GM18951 (cell line): ENCODE results near the gene DDB1.

ENCODE experiments used
- POLR2A ChIP-seq: IDR thresholded peaks from 4 replicates; pipeline ENCODE4 v1.6.1; 2011; ENCODE audit warnings: mild to moderate bottlenecking; ENCODE audit not compliant: insufficient read length, insufficient read depth; ENCODE audit errors: extremely low read depth
- in situ Hi-C: fragments of 300-500 bp; cut with MboI; formaldehyde crosslinking; loops from one replicate; pipeline ENCODE4 v1.12.0; 2022; ENCODE audit warnings: low sequenced_read_pairs, mixed read lengths, inconsistent platforms; ENCODE audit not compliant: unreplicated experiment

DDB1 gene

DNA sequence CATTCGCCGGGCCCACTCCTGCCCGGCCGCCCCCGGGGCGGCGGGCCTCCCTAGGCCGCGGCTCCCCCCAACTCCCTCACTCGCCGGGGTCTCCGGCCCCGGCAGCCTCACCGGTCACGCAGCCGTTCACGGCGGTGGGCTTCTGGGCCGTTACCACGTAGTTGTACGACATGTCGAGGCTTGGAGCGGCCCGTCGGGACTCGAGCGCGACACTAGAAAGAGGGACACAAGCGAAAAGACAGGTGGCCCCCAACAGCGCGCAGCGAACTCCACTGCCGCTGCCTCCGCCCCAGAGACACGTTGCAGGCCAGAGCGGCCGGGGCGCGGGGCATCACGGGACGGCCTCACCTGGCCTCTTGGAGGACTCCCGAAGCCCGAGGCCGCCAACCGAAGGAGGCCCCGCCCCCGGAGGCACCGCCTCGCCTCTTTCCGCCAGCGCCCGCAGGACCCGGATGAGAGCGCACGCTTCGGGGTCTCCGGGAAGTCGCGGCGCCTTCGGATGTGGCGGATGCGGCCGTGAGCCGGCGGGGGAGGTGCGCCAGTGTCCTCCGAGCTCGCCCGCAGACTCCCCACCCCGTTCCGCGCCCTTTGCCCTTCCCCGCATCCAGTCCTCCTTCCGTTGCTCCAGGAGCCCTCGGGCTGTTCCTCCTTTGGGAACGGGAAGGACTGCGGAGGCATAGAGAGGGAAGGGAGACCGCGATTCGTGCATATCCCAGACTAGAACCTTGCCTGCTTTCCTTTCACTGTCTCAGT lies at the start of gene DDB1, which contains the start of gene TKFC:
DDB1 (minus strand) TSS at position 309 of the 753 bp plus-strand sequence; CDS start at position 172, 137 bp downstream.
TKFC (plus strand) TSS at position 432 of the 753 bp plus-strand sequence. CDS start 1,501 bp downstream, outside the sequence.
- TF ChIP-seq POLR2A, result peak; percentile 97
- in situ Hi-C loops, result no loop called here

DNA sequence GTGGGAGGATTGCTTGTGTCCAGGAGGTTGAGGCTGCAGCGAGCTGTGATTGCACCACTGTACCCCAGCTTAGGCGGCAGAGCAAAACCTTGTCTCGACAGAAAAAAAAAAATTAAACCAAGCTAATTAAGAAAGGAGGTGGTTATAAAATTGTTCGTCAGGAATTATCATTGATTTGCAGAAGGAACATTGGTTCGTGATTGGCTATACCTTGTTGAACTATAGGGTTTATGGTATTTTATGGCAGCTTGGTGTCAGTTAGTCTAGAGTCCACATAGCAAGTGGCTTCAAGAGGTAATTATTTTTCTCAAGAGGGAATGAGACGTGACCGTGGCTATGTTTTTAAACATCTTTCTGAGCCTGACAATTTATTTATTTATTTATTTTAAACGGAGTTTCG lies 48.0 kb upstream of the DDB1 start:
- in situ Hi-C loops, result loop anchor here (5.0 kb wide), 1 partner anchor 44 kb away; no protein-coding TSS in a partner anchor
- TF ChIP-seq POLR2A, result no peak

DNA sequence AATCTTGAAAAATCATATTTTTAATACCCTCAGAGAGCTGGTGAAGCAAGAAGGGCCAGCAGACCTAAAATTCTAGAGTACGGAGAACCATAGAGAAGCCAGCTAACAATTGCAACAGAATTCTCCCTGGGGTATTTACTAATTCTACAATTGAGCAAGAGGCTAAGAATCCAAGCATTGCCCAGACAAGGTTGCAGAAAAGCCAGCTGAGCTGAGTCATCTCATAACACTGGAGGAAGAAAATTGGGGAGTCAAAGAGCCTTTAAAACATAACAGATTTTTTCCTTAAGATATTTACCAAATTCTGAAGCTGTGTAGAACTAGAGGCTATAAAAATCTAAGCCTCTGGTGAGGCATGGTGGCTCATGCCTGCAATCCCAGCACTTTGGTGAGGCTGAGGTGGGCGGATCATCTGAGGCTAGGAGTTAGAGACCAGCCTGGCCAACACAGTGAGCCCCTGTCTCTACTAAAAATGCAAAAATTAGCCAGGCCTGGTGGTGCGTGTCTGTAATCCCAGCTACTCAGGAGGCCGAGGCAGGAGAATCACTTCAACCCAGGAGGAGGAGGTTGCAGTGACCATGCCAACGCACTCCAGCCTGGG lies 45.9 kb upstream of the DDB1 start:
- in situ Hi-C loops, result no loop called here
- no peak for TF ChIP-seq POLR2A

DNA sequence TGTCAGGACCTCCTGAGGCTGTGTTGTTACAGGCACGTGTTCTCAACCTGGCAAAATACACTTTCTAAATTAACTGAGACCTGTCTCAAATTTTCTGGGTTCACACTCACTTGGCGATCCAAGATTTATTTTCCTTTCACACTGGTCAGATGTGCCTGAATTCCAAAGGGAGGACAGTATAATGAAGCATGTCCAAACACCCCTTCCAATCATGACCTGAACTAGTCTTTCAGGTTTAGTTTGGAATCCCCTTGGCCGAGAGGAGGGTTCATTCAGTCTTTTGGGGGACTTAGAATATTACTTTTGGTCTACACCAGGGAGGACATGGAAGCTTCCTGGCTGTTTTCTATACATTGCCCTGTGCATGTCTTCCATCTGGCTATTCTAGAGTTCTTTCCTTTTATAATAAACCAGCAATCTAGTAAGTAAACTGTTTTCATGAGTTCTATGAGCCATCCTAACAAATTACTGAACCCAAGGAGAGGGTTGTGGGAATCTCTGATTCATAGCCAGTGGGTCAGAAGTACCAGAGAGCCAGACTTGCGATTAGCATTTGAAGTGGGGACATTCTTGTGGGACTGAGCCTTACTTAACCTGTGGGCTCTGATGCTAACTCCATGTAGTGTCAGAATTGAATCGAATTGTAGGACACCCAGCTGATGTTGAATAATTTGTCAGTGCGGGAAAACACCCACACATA lies 44.7 kb upstream of the DDB1 start:
- in situ Hi-C loops, result no loop called here
- TF ChIP-seq POLR2A, result no peak

DNA sequence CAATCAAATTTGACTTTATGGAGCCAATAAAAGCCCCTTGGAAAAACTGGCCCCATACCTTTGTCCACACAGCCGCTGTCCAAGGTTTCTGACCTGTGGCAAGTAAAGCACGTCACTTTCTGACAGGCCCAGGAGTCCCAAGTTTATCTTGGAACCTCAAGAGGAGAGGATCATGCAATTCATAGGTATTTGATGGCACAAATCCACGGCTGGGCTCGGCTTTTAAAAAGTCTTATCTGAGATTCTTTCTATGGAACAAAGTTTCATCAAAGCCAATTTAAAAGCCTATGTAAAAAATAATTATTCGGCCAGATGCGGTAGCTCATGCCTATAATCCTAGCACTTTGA lies 42.8 kb upstream of the DDB1 start:
- TF ChIP-seq POLR2A, result no peak
- in situ Hi-C loops, result no loop called here

DNA sequence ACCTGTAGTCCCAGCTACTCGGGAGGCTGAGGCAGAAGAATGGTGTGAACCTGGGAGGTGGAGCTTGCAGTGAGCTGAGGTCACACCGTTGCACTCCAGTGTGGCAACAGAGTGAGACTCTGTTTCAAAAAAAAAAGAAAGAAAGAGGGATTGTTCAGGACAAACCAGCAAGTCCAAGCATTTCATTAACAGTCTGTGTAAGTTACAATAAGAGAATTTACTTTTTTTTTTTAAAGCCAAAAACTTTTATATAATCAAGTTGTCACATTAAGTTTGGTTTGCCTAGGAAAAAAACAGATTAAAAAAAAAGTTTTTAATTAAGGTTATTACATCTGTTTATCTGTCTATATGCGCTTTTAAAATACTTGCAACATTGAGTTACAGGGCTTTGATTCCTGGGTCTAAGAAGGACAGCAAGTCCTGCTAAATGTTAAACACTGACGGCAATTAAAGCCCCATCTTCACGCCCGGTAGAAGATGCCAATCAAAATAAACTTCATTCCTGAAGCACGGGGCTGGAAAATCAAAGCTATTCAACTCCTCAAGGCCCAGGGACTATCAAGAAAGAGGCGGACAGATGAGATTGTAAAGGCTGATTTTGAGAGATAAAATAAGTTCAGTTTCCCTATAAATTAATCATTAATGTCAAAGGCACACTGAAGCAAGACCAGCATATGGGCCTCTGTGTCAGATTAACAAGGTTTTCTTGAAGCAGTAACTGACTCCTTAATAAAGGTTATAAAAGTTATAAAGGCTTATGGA lies 39.9 kb upstream of the DDB1 start:
- in situ Hi-C loops, result no loop called here
- no peak for TF ChIP-seq POLR2A

DNA sequence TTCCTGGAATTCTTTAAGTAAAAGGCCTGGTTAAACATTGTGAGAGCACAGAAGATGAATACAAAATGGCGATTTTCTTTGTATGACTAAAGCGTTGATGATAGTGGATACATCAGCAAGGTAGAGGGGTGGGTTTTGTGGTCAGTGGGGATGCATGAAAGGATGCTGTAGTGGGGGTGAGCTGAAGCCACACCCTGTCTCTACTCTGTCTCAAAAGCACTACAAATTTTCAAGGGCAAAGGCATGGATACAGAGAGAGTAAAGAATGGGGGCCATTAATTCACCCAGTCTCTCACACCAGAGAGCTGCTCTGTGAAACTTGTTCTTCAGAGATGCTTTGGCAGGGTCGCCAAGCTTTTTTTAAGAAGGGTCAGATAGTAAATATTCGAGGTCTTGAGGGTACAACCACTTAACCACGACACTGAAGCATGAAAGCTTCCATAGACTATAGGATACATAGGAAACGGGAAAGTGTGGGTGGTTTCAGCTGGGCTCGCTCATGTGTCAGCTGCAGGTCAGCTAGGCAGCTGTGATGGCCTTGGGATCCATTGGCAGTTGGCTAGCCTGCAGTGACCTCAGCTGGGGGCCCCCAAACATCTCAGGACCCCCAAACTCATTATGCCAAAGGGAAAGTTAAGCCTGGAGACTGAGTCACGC lies 37.6 kb upstream of the DDB1 start:
- in situ Hi-C loops, result no loop called here
- TF ChIP-seq POLR2A, result no peak

DNA sequence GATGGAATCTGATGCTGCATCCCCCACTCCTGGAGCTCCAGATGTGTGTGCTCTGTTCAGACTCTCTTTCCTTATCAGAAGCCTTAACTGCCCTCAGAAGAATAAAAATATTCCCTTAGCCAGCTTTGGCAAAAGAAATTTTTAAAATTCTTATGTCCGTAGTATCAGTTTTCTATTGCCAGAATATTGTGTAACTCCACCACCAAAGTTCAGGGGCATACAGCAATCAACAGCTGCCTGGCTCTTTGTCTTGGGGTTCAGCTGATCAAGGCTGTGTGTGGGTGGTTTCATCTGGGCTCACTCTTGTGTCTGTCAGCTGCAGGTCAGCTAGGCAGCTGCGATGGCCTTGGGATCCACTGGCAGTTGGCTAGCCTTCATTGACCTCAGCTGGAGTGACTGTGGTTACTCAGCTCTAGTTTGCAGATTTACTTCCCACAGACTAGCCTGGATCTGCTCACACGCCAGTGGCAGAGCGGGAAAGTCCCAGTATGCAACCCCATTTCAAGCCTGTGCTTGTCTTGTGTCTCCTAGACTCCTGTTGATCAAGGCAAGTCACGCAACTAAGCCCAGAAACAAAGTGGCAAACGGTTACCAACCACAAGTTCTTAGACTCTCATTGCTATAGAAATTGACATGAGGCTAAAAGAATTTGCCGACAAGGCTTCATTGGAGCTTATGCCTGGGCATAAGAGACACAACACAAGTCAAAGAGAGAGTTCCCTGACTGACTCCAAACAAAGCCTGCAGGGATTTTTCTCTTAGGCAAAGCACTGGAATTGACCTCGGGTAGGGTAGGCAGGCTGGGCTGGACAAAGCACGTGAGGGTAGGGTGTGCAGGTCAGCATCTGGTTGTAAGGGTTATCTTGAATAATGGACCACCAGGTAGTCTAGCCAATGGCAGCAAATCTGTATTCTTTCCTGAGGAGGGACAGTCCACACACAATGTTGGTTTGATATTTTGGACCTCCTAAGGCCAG lies 36.8 kb upstream of the DDB1 start:
- TF ChIP-seq POLR2A, result no peak
- in situ Hi-C loops, result no loop called here

DNA sequence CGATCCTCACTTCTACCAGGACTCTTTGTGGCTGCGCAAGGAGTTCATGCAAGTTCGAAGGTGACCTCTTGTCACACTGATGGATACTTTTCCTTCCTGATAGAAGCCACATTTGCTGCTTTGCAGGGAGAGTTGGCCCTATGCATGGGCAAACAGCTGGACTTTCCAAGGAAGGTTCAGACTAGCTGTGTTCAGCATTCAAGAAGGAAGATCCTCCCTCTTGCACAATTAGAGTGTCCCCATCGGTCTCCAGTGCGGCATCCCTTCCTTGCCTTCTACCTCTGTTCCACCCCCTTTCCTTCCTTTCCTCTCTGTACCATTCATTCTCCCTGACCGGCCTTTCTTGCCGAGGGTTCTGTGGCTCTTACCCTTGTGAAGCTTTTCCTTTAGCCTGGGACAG lies 35.7 kb upstream of the DDB1 start:
- TF ChIP-seq POLR2A, result no peak
- in situ Hi-C loops, result no loop called here

DNA sequence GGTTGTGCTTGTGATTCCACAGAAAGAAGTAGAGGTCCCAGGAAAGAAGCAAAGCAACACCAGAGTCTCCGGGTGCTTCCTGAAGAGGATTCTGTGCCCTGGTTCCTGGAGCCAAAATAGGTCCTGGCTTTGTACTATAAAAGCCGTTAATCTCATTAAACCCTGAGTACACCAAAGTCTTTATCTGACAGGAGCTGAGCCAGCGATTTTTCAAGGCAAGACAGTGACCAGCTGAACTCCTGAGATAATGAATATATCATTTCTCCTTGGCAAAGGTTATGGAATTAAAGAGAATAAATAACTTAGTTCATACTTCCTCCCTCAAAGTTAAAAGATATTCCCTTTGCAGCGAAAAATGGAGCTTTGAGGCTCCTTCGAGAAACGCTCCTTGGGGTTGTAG lies 34.5 kb upstream of the DDB1 start:
- in situ Hi-C loops, result no loop called here
- no peak for TF ChIP-seq POLR2A

DNA sequence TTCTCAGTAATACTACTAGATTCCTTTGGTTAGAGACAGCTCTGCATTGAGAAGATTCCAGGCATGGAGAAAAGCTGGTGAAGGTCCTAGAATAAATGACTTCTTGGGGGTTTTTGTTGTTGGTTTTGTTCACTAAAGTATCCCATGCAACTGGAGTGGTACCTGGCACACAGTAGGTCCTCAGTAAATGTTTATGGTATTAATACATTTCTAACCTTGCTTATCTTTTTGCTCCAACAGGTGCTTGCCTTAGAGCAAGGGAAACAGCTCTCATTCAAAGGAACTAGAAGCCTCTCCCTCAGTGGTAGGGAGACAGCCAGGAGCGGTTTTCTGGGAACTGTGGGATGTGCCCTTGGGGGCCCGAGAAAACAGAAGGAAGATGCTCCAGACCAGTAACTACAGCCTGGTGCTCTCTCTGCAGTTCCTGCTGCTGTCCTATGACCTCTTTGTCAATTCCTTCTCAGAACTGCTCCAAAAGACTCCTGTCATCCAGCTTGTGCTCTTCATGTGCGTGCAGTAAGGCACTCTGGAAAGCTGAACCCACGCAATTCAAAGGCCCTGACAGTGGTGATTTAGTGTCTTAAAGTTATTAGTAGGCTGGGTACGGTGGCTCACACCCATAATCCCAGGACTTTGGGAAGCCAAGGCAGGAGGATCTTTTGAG lies 31.2 kb upstream of the DDB1 start:
- in situ Hi-C loops, result no loop called here
- no peak for TF ChIP-seq POLR2A
